GM18868 (cell line): ENCODE measurements around the gene PRRG4.
A peak's percentile ranks its signal among the peaks of the same experiment; 100 is the strongest.
"Not testable (repeated sequence)": the region's sequence is repeated elsewhere in the genome, so short reads cannot be mapped to it uniquely, and the experiment has no call there.

Source experiments
- ATAC-seq: cut with Tn5 transposase; IDR thresholded peaks from one replicate; pipeline ENCODE4 v1.9.1; 2021; ENCODE audit warnings: mild to moderate bottlenecking, moderate library complexity; ENCODE audit not compliant: unreplicated experiment

The PRRG4 gene

GRCh38 chr11:32829680-32830412 lies at the start of gene PRRG4:
Gene PRRG4, plus strand, starts transcription at chr11:32829927. Its CDS starts 603 bp downstream, at chr11:32830530.
- peak; percentile 83 for ATAC-seq

DNA sequence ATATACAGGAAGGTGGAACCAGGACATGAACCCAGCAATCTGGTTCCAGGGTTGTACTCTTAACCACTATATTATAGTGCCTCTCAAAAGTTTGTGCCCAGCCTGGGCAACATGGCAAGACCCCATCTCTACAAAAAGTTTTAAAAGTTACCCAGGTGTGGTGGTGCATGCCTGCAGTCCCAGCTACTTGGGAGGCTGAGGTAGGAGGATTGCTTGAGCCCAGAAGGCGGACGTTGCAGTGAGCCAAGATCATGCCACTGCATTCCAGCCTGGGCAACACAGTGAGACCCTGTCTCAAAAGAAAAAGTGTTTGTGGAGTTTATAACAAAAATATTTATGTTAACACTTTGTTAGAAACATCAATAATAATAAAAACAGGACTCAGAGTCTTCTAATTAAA lies 48.9 kb upstream of the PRRG4 start:
- ATAC-seq, result not testable (repeated sequence)

DNA sequence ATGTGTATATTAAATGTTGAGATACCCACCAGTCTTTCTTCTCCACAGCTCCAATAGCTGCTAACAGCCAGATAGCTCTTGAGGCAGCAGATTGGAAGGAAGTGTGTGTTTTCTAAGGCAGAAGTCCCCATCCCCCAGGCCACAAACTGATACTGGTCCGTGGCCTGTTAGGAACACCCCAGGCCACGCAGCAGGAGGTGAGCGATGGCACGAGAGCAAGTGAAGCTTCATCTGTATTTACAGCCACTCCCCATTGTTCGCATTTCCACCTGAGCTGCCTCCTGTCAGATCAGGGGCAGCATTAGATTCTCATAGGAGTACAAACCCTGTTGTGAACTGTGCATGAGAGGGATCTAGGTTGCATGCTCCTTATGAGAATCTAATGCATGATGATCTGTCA lies 48.0 kb upstream of the PRRG4 start:
- ATAC-seq, result no peak

GRCh38 chr11:32785262-32785661 lies 44.5 kb upstream of the PRRG4 start:
- no peak for ATAC-seq

DNA sequence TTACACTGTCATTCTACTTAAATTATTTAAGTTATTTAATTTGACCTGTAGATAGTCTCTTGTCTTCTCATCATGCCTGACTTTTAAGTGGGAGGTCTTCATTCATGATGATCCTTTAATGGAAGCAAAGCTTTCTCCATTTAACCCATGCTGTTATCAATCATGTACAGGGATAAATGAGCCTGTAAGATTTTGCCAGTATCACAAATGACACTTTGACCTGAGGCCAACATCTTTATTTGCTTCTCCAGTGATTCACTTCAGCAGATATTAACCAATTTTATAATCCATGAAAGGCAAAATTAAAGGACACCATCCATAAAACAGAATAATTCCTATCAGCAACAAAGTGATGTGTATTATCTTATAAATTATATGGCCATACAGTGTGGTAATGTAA lies 42.9 kb upstream of the PRRG4 start:
- ATAC-seq, result no peak

DNA sequence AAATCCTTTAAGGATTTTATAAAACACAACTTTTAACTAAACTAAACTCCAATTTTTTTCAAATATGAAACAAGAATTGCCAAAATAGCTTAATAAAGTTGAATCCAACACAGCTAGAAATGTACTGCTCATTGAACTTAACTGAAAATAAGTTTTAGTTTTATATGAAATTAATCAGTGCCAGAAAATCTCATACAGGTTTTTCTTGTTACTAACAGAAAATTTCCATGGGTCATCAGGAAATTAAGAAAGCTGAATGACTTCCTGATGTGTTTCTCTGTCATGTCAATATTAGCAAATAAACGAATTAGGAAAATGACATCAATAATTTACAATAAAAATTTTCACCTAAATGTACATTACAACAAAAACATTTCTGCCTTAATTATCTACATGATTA lies 38.8 kb upstream of the PRRG4 start:
- no peak for ATAC-seq

- peak; percentile 20 for ATAC-seq
Measured at GRCh38 chr11:32792111-32792947, 37.4 kb upstream of the PRRG4 start.

- ATAC-seq, result peak; percentile 83
Measured at GRCh38 chr11:32792948-32793475, 36.7 kb upstream of the PRRG4 start.

DNA sequence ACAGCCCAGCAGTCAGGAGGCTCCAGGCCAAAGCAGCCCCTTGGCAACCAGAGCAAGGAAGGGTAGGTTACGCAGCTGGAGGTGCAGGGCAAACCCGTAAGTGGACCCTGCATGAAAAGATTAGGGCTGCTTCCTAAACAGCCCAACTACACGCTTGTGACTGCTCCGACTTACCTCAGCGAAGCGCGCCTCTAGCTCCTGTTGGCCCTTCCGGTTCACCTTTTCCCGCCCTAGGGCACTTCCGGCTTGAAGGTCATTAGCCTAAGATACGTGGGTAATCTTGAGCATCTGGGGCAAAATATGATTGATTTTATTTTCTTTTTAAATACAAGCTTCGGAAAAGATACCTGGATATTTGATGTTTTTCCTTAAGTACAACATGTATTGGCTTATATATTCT lies 35.3 kb upstream of the PRRG4 start, which contains the start of gene CCDC73:
CCDC73 (minus strand) TSS at position 224 of the 400 bp plus-strand sequence. CDS start 34,419 bp downstream, outside the sequence.
- ATAC-seq, result no peak

DNA sequence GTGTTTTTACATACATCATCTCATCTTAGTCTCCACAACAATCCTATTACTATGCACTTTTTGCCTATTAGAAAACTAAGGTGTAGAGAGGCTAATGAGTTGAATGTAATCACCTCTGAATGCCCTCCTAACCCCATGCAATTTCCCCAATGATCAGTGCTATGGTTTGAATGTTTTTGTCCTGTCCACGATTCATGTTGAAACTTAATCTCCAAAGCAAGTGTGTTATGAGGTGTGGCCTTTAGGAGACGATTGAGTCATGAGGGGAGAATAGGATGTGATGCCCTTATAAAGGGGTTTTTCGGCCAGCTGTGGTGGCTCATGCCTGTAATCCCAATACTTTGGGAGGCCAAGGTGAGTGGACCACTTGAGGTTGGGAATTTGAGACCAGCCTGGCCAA lies 33.3 kb upstream of the PRRG4 start:
- ATAC-seq, result no peak

DNA sequence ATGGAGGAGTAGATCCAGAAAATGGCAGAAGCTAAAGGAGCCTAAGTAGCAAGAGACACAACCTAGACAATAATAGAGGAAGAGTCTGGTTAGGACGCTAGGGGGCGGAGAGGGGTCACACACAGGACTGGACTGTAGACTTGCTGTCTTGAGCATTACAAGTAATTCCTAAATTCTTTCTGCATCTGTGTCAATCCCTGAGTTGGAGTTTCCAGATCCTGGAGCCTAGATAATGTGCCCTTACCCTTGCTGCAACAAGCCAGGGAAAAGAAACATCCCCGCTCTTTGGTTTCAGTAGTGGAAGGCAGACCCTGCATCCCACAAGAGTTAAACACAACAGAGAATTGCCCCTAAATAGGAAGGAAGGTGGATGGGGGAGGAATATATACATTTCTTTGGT lies 20.4 kb upstream of the PRRG4 start:
- ATAC-seq, result peak; percentile 99

DNA sequence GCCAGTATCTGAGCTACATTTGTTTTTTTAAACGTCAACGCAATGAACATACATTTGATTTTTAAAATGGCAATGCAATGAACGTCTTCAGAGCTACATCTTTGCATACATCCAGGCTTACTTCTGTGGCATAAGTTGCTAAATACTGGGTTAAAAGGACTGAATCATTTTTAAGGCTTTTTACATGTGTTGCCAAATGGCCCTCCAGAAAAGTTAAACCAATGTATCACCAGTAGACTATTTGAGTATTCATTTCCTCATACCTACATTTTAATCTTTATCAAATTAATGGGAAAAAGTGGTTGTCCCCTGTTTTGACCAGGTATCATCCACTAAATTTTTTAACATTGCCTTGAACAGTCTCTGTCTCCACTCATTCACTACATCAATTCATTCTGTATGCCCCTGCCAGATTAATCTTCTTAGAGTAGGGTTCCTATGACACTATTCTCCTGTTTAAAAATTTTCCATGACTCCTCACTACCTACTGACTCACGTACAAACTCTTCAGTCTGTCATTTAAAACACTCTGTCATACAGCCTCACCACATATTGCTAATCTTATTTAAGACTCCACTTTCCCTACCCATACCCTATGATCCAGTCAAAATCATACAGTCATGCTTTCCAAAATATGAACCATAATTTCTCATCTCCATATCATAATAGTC lies 12.4 kb upstream of the PRRG4 start:
- ATAC-seq, result no peak

- no peak for ATAC-seq
Measured at GRCh38 chr11:32817852-32818183, 11.9 kb upstream of the PRRG4 start.

- ATAC-seq, result no peak
Measured at GRCh38 chr11:32819187-32819586, 10.5 kb upstream of the PRRG4 start.

- ATAC-seq, result no peak
Measured at GRCh38 chr11:32820497-32820896, 9.2 kb upstream of the PRRG4 start.

- ATAC-seq, result no peak
Measured at GRCh38 chr11:32821517-32821916, 8.2 kb upstream of the PRRG4 start.

DNA sequence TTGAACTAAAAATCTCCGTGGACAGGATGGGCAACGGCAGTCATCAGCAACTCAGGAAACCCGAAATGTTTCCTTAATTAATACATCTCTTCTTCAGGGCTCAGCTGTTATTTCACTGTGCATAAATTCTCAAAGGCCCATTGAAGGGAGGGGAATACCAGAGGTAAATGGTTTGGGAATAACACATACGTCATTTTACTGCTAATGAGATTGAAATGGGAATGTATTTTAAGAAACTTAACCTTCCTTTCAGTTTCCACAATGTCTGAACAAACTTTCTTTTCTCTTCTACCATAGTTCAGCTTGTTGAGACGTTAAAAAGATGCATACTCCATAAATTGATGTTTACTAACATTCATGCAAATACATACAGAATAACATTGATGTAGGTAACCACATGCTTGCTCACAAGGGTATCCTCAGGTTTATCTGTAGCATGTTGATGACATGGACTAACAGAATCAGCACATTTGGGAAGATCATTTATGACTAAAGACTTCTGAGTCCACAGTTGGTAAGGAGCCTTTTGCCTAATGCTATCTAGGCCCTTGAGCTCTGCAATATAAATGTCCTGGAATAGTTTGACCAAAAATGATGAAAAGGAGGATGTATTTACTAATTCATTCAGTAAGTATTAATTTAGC lies 7.7 kb upstream of the PRRG4 start:
- no peak for ATAC-seq

DNA sequence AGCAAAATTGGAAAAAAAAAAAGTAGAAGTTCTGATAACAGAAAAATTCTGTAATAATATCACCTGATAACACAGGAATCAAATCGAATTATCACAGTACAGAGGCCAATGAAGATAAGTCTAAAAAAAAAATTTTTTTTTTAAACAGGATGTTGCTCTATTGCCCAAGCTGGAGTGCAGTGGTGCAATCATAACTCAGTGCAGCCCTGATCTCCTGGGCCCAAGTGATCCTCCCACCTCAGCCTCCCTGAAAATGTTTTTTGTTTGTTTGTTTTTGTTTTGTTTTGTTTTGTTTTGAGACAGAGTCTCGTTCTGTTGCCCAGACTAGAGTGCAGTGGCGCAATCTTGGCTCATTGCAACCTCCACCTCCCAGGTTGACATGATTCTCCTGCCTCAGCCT lies 6.1 kb upstream of the PRRG4 start:
- not testable (repeated sequence) for ATAC-seq

DNA sequence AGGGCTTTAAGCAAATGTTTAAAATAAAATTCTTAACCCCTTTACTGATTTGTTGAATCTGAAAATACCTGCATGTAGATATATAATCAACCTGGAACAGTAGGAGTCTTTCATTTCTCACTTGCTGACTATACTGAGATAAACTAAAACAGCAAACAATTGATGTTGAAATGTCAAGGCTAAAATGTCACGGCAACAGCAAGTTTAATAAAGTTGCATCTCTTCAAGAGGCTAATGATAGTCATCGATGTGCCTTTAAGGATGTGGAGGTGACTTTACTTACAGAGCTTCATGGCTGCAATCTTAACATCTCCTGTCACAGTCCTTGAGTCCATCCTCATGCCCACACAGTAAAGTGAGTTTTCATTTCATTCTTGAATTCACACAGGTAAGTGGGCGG lies 3.6 kb upstream of the PRRG4 start:
- no peak for ATAC-seq

DNA sequence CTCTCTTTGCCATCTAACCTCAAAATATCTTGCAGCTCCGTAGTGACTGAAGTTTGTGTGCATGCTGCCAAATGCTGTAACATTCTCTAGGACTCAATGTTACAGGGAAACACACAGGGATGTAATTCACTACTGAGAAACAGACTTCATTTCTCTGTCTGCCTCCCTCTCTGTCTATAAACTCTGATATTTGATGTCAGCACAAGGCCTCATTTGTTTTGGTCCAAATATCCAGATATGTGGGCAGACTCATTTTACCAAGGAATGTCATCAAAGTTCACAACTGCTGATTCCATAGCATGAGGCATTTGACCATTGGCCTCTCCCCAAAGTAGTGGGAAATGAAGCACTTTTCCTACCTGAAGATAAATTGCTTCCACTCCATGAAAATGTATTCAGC lies 2.5 kb upstream of the PRRG4 start:
- no peak for ATAC-seq

GRCh38 chr11:32829157-32829679 lies 509 bp upstream of the PRRG4 start:
- peak; percentile 63 for ATAC-seq
